H9 (cell line): Measurements from ENCODE around the gene TENM4. TPM values are rescaled to one million over a fixed set of nuclear protein-coding genes. Genes with fewer than 3 reads are reported as not detected.

Experiments
- DNase-seq: peaks from one replicate; pipeline ENCODE4 v3.0.0-alpha.2; 2017
- H2AFZ ChIP-seq: one replicate; pipeline ENCODE4 v1.6.1; 2013; ENCODE audit warnings: mild to moderate bottlenecking, low read length, control low read depth, moderate library complexity
- H2AK5ac ChIP-seq: 2 replicates; pipeline ENCODE4 v1.6.1; 2013; ENCODE audit warnings: low read length, control low read depth, mixed read lengths; ENCODE audit not compliant: insufficient read length
- H2BK120ac ChIP-seq: one replicate; pipeline ENCODE4 v1.6.1; 2013; ENCODE audit warnings: low read depth, mild to moderate bottlenecking, low read length, control low read depth, inconsistent platforms; ENCODE audit not compliant: poor library complexity, severe bottlenecking
- H2BK12ac ChIP-seq: 2 replicates; pipeline ENCODE4 v1.6.1; 2013; ENCODE audit warnings: low read length, control low read depth, mixed read lengths, low read depth; ENCODE audit not compliant: insufficient read length
- H2BK15ac ChIP-seq: 2 replicates; pipeline ENCODE4 v1.6.1; 2013; ENCODE audit warnings: low read depth, low read length, control low read depth
- H2BK20ac ChIP-seq: one replicate; pipeline ENCODE4 v1.6.1; 2013; ENCODE audit warnings: low read depth, mild to moderate bottlenecking, low read length, control low read depth, inconsistent platforms; ENCODE audit not compliant: poor library complexity, severe bottlenecking
- H2BK5ac ChIP-seq: 2 replicates; pipeline ENCODE4 v1.6.1; 2013; ENCODE audit warnings: low read length, control low read depth, mixed read lengths; ENCODE audit not compliant: insufficient read length
- H3K14ac ChIP-seq: 2 replicates; pipeline ENCODE4 v1.6.1; 2013; ENCODE audit warnings: low read length, control low read depth; ENCODE audit not compliant: insufficient read depth
- H3K18ac ChIP-seq: 2 replicates; pipeline ENCODE4 v1.6.1; 2013; ENCODE audit warnings: low read depth, mild to moderate bottlenecking, mixed read lengths, low read length, control low read depth; ENCODE audit not compliant: insufficient read length
- H3K23ac ChIP-seq: 2 replicates; pipeline ENCODE4 v1.6.1; 2013; ENCODE audit warnings: low read length, control low read depth, mixed read lengths, low read depth; ENCODE audit not compliant: insufficient read length
- H3K23me2 ChIP-seq: 2 replicates; pipeline ENCODE4 v1.6.1; 2013; ENCODE audit warnings: low read depth, mild to moderate bottlenecking, mixed read lengths, low read length, control low read depth; ENCODE audit not compliant: insufficient read length, poor library complexity, severe bottlenecking
- H3K27ac ChIP-seq: 2 replicates; pipeline ENCODE4 v1.5.1; 2013; ENCODE audit warnings: low read length, control low read depth, mixed read lengths, low read depth; ENCODE audit not compliant: insufficient read length
- H3K27me3 ChIP-seq: 2 replicates; pipeline ENCODE4 v1.6.1; 2013; ENCODE audit warnings: low read length, control low read depth, inconsistent platforms; ENCODE audit not compliant: insufficient read depth
- H3K4ac ChIP-seq: 2 replicates; pipeline ENCODE4 v1.6.1; 2013; ENCODE audit warnings: low read depth, mild to moderate bottlenecking, control low read depth, inconsistent platforms, low read length, moderate library complexity
- H3K4me1 ChIP-seq: 2 replicates; pipeline ENCODE4 v1.6.1; 2013; ENCODE audit warnings: low read length, control low read depth, inconsistent platforms; ENCODE audit not compliant: insufficient read depth
- H3K4me2 ChIP-seq: 2 replicates; pipeline ENCODE4 v1.6.1; 2013; ENCODE audit warnings: low read length, control low read depth, mixed read lengths; ENCODE audit not compliant: insufficient read length, insufficient read depth
- H3K56ac ChIP-seq: 2 replicates; pipeline ENCODE4 v1.6.1; 2013; ENCODE audit warnings: low read depth, mild to moderate bottlenecking, mixed read lengths, low read length, control low read depth; ENCODE audit not compliant: insufficient read length
- H3K79me1 ChIP-seq: 2 replicates; pipeline ENCODE4 v1.6.1; 2013; ENCODE audit warnings: low read depth, mild to moderate bottlenecking, moderate library complexity, low read length, control low read depth, inconsistent platforms; ENCODE audit not compliant: insufficient read depth, poor library complexity, severe bottlenecking
- H3K79me2 ChIP-seq: 2 replicates; pipeline ENCODE4 v1.6.1; 2013; ENCODE audit warnings: low read length, control low read depth, inconsistent platforms; ENCODE audit not compliant: insufficient read depth
- H3K9ac ChIP-seq: 2 replicates; pipeline ENCODE4 v1.6.1; 2013; ENCODE audit warnings: low read length, control low read depth, mixed read lengths; ENCODE audit not compliant: insufficient read length; ENCODE audit errors: extremely low read depth
- H3K9me3 ChIP-seq: one replicate; pipeline ENCODE4 v1.6.1; 2013; ENCODE audit warnings: low read depth, low read length, inconsistent platforms; ENCODE audit not compliant: control insufficient read depth
- H3T11ph ChIP-seq: one replicate; pipeline ENCODE4 v1.6.1; 2013; ENCODE audit warnings: mild to moderate bottlenecking, low read length, control low read depth, inconsistent platforms
- H4K20me1 ChIP-seq: one replicate; pipeline ENCODE4 v1.6.1; 2013; ENCODE audit not compliant: control insufficient read depth, insufficient read length, insufficient read depth
- H4K5ac ChIP-seq: 2 replicates; pipeline ENCODE4 v1.6.1; 2013; ENCODE audit warnings: low read depth, mild to moderate bottlenecking, mixed read lengths, low read length, control low read depth; ENCODE audit not compliant: insufficient read length
- H4K8ac ChIP-seq: replicated peaks from 2 replicates; pipeline ENCODE4 v1.6.1; 2013; ENCODE audit warnings: low read length, control low read depth, mixed read lengths, low read depth; ENCODE audit not compliant: insufficient read length
- H4K91ac ChIP-seq: 2 replicates; pipeline ENCODE4 v1.6.1; 2013; ENCODE audit warnings: low read depth, mild to moderate bottlenecking, moderate library complexity, mixed read lengths, low read length, control low read depth; ENCODE audit not compliant: insufficient read length
- H3K27ac Mint-ChIP-seq, 3 experiments: 2 replicates in 2 of 3; 3 replicates in 1 of 3; pipeline ENCODE4 v1.8.0; 2020 to 2021; ENCODE audit warnings: mixed read lengths in 3 of 3, mild to moderate bottlenecking in 1 of 3, moderate library complexity in 1 of 3
- H3K27me3 Mint-ChIP-seq: 2 replicates; pipeline ENCODE4 v1.8.0; 2021; ENCODE audit warnings: low read depth, mild to moderate bottlenecking, moderate library complexity, mixed read lengths
- H3K36me3 Mint-ChIP-seq, 3 experiments: 2 replicates in 2 of 3; 3 replicates in 1 of 3; pipeline ENCODE4 v1.8.0; 2020 to 2021; ENCODE audit warnings: low read depth in 3 of 3, mixed read lengths in 3 of 3; ENCODE audit not compliant: insufficient read depth in 1 of 3
- H3K4me1 Mint-ChIP-seq, 2 experiments: 2 replicates each; pipeline ENCODE4 v1.8.0; 2020; ENCODE audit warnings: mixed read lengths in 2 of 2
- H3K4me3 Mint-ChIP-seq, 2 experiments: 2 replicates in 1 of 2; 3 replicates in 1 of 2; pipeline ENCODE4 v1.8.0; 2020 to 2021; ENCODE audit warnings: mild to moderate bottlenecking in 2 of 2, mixed read lengths in 2 of 2, moderate library complexity in 1 of 2
- H3K9me3 Mint-ChIP-seq, 2 experiments: 2 replicates in 1 of 2; 3 replicates in 1 of 2; pipeline ENCODE4 v1.8.0; 2020; ENCODE audit warnings: mild to moderate bottlenecking in 2 of 2, mixed read lengths in 2 of 2, moderate library complexity in 1 of 2
- CTCF ChIP-seq: fragments of 200-600 bp; sonication (generic); conservative IDR thresholded peaks from 3 replicates; pipeline ENCODE4 v1.8.0; 2021; ENCODE audit warnings: antibody characterized with exemption, mild to moderate bottlenecking
- WGBS: extraction: QIAGEN DNeasy Blood & Tissue Kit; methylation state at CpG from one replicate; pipeline ENCODE4 v1.1.7; 2013; ENCODE audit warnings: missing lambda C conversion rate, low lambda C conversion rate, mixed read lengths; ENCODE audit not compliant: insufficient read length; ENCODE audit errors: extremely low coverage; 5-methylcytosine and 5-hydroxymethylcytosine counted together
- total RNA-seq: library from RNA; stranded (reverse); gene quantifications from 2 replicates; pipeline ENCODE4 v1.2.1, GENCODE V29; 2021

Gene TENM4
- total RNA-seq, 1 experiment from 2014 or later = 4.6 TPM

- Histone ChIP-seq H3K18ac (no peak overlapping the region), H4K5ac (no peak overlapping the region), H2BK20ac (no peak overlapping the region), H2BK5ac (no peak overlapping the region), H3K79me1 (no peaks in the 10 kb centered on the region), H2AFZ (no peak overlapping the region), H4K20me1 (no peaks in the 10 kb centered on the region), H3K9ac (no peak overlapping the region), H4K8ac (no peak overlapping the region), H4K91ac (no peak overlapping the region), H3K56ac (no peak overlapping the region), H3K79me2 (no peaks in the 10 kb centered on the region), H3K9me3 (no peaks in the 10 kb centered on the region), H3K27me3 (no peaks in the 10 kb centered on the region), H3K4ac (no peak overlapping the region), H3K23me2 (no peaks in the 10 kb centered on the region), H3T11ph (no peak overlapping the region), H3K4me1 (no peaks in the 10 kb centered on the region; the same call in 1 of the 2 replicates), H2BK15ac (no peak overlapping the region), H3K27ac (no peak overlapping the region), H3K23ac (no peak overlapping the region), H2BK120ac (no peak overlapping the region), H3K4me2 (no peak overlapping the region), H3K14ac (no peak overlapping the region), H2BK12ac (no peak overlapping the region), H2AK5ac (no peak overlapping the region)
- TF ChIP-seq CTCF = no peak
- WGBS = no CpG with 5 or more reads among the region's 7 CpGs
- Mint-ChIP-seq H3K4me1 (peaks cover 13 to 17% of the 10 kb centered on the region in 2 experiments), H3K4me3 (no peak overlapping the region), H3K27ac (no peak overlapping the region; a peak in 1 of 7 replicates), H3K9me3 (no peaks in the 10 kb centered on the region), H3K27me3 (peaks cover 15% of the 10 kb centered on the region), H3K36me3 (no peaks in the 10 kb centered on the region)
- DNase-seq = peak; percentile 62
These were observed 266.5 kb downstream of the TENM4 start for GRCh38 chr11:79174045-79175008.
